Type B pancreatic cell (in vitro differentiated cells): ENCODE data around the gene RTN4. TPM values are rescaled to one million over a fixed set of nuclear protein-coding genes. Genes with fewer than 3 reads are reported as not detected.

ENCODE experiments used
- DNase-seq: peaks from one replicate; pipeline ENCODE4 v3.0.0; 2021; ENCODE audit warnings: mixed read lengths; ENCODE audit not compliant: unreplicated experiment; ENCODE audit errors: extremely low spot score
- H3K27ac Mint-ChIP-seq: 2 replicates; pipeline ENCODE4 v1.8.0; 2021; ENCODE audit warnings: mild to moderate bottlenecking, mixed read lengths
- H3K27me3 Mint-ChIP-seq: 2 replicates; pipeline ENCODE4 v1.8.0; 2021; ENCODE audit warnings: mixed read lengths
- H3K36me3 Mint-ChIP-seq: 2 replicates; pipeline ENCODE4 v1.8.0; 2021; ENCODE audit warnings: mixed read lengths
- H3K4me1 Mint-ChIP-seq: one replicate; pipeline ENCODE4 v1.8.0; 2021; ENCODE audit warnings: mixed read lengths; ENCODE audit not compliant: unreplicated experiment
- H3K4me3 Mint-ChIP-seq: 2 replicates; pipeline ENCODE4 v1.8.0; 2021; ENCODE audit warnings: mild to moderate bottlenecking, mixed read lengths
- H3K9me3 Mint-ChIP-seq: 2 replicates; pipeline ENCODE4 v1.8.0; 2021; ENCODE audit warnings: mixed read lengths
- total RNA-seq: library from RNA; stranded (reverse); gene quantifications from 2 replicates; pipeline ENCODE4 v1.2.1, GENCODE V29; 2021; ENCODE audit warnings: low replicate concordance
- TF ChIP-seq, protein P1 (sequence below): fragments of 200-600 bp; sonication (generic); conservative IDR thresholded peaks from 2 replicates; pipeline ENCODE4 v1.5.0; 2021; ENCODE audit warnings: antibody characterized with exemption, mild to moderate bottlenecking

RTN4 gene
- total RNA-seq, 1 donor from 2014 or later = 187 TPM

DNA sequence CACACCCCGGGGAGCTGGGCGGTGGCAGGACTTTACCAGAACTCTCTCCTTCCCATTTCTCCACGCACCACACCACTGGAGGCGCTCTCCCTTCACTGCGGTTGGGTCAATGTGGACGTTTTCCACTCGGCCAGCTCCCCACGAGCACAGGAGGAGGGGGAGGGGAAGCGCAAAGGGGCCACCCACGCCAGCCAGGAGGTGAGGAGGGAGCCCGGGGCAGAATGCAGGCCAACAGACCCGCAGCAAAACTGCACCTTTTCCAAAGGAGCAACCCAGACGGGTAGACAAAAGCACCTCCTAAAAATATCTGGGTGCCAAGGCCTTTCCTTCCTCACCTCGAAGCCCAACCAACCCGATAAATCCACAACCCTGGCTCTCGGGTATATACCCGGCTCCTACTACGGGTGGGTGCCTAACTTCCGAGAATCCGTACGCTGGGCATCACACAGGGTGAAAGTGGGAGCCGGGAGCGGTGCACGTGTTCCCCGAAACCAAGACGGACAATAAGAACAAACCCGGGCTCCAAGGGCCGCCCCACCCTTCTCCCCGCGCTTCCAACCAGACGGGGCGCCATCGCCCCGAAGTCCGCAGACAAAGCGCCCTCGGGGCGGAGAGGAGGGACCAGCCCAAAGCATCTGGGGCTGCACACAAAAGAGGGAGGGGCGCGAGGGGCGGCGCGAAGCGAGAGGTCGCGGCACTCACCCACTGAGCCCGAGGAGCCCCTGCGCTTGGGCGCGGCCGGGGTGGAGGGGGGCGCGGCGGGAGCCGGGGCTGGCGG, 1.0 kb downstream of the RTN4 start:
- H3K9me3 Mint-ChIP-seq = no peaks in the 10 kb centered on the region
- H3K36me3 Mint-ChIP-seq = no peaks in the 10 kb centered on the region
- no peaks in the 10 kb centered on the region for H3K27me3 Mint-ChIP-seq
- peaks cover 38% of the 10 kb centered on the region for H3K4me1 Mint-ChIP-seq
- TF ChIP-seq, protein P1, sequence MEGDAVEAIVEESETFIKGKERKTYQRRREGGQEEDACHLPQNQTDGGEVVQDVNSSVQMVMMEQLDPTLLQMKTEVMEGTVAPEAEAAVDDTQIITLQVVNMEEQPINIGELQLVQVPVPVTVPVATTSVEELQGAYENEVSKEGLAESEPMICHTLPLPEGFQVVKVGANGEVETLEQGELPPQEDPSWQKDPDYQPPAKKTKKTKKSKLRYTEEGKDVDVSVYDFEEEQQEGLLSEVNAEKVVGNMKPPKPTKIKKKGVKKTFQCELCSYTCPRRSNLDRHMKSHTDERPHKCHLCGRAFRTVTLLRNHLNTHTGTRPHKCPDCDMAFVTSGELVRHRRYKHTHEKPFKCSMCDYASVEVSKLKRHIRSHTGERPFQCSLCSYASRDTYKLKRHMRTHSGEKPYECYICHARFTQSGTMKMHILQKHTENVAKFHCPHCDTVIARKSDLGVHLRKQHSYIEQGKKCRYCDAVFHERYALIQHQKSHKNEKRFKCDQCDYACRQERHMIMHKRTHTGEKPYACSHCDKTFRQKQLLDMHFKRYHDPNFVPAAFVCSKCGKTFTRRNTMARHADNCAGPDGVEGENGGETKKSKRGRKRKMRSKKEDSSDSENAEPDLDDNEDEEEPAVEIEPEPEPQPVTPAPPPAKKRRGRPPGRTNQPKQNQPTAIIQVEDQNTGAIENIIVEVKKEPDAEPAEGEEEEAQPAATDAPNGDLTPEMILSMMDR = peak; percentile 71
- DNase-seq = peak; percentile 85
- H3K4me3 Mint-ChIP-seq = peak overlapping the region; percentile 98
- peak overlapping the region; percentile 98 for H3K27ac Mint-ChIP-seq

DNA sequence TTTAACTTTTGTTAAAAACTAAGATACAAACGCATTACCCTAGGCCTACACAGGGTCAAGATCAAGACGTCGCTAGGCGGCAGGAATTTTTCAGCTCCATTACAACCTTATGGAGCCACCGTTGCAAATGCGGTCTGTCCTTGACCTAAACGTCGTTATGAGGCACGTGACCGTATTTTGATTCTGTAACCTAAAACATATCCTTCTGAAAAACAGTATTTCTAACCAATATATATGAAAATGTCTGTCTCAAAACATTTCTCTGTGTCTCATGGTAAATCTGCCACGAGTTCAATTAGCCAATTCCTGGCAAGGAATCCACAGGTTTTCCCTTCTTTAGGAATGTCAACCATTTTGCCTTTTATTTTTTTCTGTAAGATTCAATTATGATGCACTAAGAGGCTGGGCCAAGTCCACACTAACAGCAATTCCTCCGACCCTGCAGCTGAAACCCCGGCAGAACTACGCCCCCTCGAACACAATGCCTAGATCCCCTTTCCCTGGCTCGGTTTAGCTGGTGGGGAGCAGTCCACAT, 1.7 kb downstream of the RTN4 start:
- no peaks in the 10 kb centered on the region for H3K36me3 Mint-ChIP-seq
- TF ChIP-seq, protein P1 = no peak
- peaks cover 38% of the 10 kb centered on the region for H3K4me1 Mint-ChIP-seq
- no peaks in the 10 kb centered on the region for H3K27me3 Mint-ChIP-seq
- H3K27ac Mint-ChIP-seq = peak overlapping the region; percentile 98
- H3K4me3 Mint-ChIP-seq = peak overlapping the region; percentile 98
- DNase-seq = no peak
- H3K9me3 Mint-ChIP-seq = no peaks in the 10 kb centered on the region

DNA sequence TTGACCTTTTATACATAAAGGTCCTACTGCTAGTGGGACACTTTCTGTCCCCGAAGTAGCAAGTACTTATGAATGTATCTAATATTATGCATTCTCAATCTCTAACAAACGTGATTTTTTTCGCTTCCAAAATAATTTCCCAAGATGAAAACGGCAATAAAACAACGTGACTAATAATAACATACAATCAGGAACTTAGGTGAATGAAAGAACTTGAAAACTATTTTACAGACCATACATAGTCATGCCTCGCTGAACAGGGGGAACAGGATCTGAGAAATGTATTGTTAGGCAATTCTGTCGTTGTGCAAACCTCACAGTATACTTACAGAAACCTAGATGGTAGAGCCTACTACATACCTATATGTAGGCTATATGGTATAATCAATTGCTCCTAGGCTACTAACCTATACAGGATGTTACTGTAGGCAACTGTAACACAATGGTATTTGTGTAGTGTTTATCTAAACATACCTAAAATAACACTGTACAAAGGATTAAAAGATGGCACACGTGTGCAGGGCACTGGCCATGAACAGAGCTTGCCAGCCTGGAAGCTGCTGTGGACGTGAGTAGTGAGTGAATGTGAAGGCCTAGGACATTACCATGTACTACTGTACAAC, 2.5 kb downstream of the RTN4 start:
- no peak for DNase-seq
- H3K27ac Mint-ChIP-seq = peak overlapping the region; percentile 90
- H3K9me3 Mint-ChIP-seq = no peaks in the 10 kb centered on the region

DNA sequence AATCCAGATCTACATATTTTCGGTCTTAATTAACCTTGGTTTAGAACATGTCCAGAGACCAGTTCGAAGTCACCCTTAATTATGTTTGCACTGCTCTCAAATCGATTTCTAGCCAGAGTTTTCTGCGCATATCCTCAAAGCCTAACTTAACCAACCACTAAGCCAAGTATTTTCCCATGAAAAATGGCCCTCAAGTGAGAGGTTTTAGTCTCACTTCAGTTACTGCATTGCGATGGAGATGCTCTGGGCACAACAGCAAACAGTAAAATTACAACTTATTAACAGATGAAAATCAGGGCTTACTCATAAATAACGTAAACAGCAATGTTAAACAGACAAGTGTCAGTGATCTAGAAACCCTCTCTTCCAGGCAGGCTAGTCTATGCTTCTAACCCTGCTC, 4.5 kb downstream of the RTN4 start:
- no peak for DNase-seq
- Mint-ChIP-seq H3K27me3 (no peaks in the 10 kb centered on the region), H3K4me1 (peaks cover 34% of the 10 kb centered on the region), H3K4me3 (peak overlapping the region; percentile 65), H3K27ac (no peak overlapping the region), H3K36me3 (no peaks in the 10 kb centered on the region), H3K9me3 (no peaks in the 10 kb centered on the region)
- TF ChIP-seq, protein P1 = no peak

More for the DNA sequence above, 2.5 kb downstream of the RTN4 start:
- peaks cover 41% of the 10 kb centered on the region for H3K4me1 Mint-ChIP-seq
- H3K4me3 Mint-ChIP-seq = peak overlapping the region; percentile 91
- no peaks in the 10 kb centered on the region for H3K27me3 Mint-ChIP-seq
- TF ChIP-seq, protein P1 = no peak
- H3K36me3 Mint-ChIP-seq = no peaks in the 10 kb centered on the region

DNA sequence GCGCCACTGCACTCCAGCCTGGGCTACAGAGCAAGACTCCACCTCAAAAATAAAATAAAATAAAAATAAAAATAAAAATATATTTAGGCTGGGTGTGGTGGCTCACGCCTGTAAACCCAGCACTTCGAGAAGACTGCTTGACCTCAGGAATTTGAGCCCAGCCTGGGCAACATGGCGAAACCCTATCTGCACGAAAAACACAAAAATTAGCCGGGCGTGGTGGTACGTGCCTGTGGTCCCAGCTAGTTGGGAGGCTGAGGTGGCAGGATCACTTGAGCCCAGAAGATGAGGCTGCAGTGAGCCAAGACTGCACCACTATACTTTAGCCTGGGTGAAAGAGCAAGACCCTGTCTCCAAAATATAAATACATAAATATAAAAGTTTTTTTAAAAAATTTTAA, 6.4 kb downstream of the RTN4 start:
- TF ChIP-seq, protein P1 = no peak
- Mint-ChIP-seq H3K27me3 (no peaks in the 10 kb centered on the region), H3K9me3 (peaks cover 4% of the 10 kb centered on the region), H3K27ac (no peak overlapping the region), H3K4me3 (no peak overlapping the region), H3K36me3 (peaks cover 7% of the 10 kb centered on the region), H3K4me1 (peaks cover 34% of the 10 kb centered on the region)
- DNase-seq = no peak
